GM18909 (cell line): ENCODE results near the gene EPN3.

Source experiments
- ATAC-seq: cut with Tn5 transposase; IDR thresholded peaks from one replicate; pipeline ENCODE4 v1.9.1; 2021; ENCODE audit warnings: mild to moderate bottlenecking; ENCODE audit not compliant: unreplicated experiment, poor library complexity

The EPN3 gene

DNA sequence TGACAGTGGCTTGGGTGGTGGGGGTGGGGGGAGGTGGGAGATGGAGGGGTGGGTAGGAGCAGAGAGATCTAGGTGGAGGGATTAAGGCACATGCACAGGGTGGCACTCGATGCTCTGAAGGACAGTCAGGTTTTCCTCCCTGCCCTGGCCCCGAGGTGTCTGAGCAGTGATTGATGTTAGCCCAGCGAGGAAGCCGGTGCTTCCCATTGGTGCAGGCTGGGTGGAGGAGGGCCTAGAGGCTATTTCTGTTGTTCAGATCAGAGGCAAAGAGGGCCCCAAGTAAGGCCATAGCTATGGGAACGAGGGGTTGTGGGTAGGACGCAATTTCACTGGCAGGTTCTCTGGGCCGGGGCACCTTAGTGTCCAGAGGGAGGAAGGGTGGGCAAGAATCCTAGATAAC is 51.1 kb downstream of the EPN3 start:
- no peak for ATAC-seq

DNA sequence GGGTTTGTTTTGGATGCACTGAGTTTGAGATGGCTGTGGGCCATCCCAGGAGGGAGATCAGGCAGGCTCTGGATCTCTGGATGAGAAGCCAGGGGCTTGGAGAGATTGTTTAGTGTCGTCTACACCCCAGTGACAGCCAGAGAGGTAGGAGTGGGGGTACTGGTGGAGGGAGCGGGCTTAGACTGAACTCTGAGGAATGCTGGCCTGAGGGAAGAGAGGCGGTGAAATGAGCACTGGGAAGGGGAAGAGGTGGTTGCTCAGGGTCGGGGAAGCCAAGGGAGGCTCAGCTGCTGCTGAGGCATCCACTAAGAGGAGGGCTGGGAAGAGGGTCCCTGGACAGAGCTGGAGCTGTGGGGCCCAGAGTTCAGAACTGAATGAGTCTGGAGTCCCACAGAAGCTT is 51.6 kb downstream of the EPN3 start:
- no peak for ATAC-seq

DNA sequence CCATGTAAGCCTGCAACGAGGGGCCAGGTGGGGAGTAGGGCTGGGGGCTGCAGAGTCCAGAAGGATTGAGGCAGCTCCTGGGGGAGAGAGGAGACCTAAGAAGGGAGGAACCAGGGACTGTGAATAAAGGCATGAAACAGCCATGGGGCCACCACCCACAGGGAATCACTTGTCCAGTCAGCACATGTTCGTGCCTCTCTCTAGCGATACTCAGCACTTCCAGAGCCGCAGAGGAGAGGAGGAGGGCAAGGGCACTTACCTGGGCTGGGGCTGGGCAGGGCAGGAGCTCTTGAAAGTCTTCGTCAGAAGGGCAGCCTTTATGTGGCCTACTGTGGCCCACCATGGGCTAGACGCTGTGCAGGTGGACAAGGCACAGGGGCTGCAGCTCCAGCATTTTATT is 52.2 kb downstream of the EPN3 start:
- no peak for ATAC-seq

DNA sequence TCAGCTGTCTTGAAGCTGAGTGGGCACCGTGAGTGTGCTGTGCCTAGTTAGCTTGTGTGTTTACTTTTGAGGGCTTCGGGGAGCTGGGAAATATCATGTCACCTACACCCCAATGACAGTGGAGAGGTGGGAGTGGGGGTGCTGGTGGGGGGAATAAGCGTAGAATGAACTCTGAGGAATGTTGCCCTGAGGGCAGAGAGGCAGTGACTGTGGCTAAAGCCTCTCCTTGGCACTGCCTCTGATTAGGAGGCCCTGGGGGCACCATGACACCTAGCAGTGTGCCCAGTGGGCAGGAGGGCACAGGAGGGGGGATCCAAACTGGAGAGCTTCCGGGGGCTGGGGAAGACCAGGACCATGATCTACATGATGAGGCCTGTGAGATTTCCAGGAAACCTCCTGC is 52.8 kb downstream of the EPN3 start:
- no peak for ATAC-seq

DNA sequence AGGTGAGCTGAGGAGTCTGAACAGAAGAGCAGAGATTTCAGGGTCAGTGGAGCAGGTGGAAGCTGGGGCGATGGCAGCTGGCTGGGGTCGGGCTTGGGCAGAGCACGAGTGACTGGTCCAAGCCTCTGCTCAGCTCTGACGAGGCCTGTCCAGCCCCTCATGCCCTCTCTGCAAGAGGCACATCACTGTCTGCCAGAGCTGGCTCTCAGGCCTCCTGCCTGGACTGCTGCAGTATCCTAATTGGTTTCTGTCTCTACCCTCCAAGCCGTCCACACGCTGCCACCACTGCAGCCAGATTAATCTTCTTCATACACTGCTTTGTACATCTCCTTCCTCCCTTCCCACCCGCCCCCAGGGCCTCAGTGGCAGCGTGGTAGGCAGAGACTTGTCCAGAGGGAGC is 53.4 kb downstream of the EPN3 start:
- ATAC-seq = no peak

DNA sequence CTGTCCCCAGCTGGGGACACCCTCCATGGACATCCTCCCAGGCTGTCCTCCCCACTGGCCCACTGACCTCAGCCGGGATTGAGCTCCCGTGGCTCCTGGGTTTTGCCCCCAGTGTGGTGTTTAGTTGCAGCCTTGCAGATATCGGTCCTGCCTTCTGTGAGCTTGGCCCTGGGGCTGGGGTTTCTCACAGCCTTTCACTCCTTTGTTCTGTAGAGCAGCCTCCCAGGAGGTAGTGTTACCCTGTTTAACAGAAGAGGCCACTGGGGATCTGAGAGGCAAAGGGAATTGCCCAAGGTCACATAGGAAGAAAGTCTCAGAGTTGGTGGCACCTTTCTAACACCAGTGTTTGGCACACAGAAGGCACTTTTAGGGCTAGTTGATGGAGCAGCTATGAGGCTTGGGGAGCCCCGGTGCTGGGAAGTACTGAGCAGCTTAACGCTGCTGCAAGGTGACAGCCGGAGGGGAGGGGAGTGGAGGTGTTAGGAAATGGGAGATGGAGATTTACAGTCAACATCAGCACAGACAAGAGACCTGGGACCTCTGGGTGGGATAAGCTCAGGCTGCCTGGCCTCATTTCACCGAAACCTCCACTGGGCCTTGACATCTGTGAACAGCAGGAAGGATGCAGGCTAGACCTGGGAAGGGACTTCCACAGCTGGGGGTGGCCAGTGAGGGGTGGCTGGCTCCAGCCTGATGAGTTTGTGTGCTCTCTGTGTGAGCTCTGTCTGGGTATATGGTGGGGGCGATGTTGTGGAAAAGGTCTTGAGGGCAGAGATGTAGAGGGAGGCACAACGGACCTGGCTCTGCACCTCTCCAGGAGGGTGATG is 54.1 kb downstream of the EPN3 start:
- ATAC-seq = no peak

DNA sequence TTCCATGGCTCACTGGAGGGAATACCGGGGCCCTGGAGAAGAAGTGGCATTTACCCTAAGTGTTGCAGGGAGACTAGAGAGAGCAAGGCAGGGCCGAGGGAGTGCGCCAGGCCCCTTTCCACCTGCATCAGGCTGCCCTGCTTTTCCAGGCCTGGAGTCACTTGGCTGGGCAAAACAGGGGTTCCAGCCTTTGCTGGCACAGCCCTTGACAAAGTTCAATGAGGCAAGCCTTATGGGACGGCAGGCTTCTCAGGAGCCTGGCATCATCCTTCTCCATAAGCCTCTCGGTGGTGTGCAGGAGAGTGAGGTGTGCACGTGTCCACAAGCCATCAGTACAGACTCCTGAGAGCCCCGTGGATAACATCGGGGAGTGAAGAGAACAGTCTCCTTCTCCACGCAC is 55.0 kb downstream of the EPN3 start:
- ATAC-seq = no peak

DNA sequence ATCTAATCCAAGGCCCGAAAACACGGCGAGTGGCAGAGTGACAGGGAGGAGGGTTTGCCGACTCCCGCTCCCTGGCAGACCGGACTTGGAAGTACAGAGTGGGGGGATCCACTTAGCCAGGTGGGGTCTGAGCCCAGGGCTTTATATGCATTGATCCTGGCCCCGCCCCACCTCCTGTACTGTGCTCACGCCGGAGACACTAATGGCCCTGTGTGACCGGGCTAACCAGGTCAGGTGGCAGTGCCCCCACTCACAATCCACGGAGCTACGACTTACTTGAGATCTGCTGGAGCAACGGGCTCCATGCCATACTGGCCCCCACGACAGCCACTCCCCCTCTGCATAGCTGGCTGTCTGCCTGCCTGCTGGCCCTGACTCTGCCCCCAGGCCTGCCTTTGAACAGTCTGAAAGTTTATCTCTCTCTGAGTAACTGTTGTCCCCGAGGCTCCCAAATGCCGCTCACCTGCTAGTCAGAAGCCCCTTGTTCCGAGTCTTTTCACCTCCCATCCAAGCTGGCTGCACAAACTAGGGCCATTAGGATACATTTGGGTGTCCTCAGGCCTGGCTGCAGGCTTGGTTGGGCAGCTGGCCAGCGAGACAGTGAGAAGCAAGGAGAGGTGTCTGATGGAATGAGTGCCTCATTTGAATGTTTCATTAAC is 56.0 kb downstream of the EPN3 start:
- ATAC-seq = no peak

DNA sequence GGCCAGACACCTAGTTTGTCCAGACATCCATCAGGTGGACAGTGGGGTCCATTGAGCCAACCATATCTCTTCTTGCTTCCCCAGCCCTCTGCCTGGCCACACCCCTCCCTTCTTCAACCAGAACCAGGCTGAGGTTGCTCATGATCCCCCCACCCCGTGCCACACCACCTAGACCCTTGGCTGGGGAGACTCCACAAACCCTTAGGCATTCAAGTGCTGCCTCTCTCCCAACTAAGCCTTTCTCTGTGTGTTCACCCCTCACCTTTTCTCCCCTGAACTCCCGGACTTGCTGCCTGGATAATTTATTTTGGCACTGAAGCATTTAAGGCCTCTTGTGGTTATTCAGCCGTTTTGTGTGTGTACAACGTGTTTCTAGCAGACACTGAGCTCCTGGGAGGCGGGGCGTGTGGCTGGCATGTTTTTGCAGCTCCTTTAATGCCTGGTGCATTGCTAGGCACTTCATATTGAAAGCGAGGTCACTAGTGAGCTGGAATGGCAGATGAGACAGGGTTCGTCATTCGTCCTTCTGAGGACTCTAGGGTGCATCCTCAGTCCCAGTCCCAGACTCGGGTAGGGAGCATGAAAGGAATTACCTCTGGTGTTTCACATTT is 56.7 kb downstream of the EPN3 start:
- no peak for ATAC-seq

DNA sequence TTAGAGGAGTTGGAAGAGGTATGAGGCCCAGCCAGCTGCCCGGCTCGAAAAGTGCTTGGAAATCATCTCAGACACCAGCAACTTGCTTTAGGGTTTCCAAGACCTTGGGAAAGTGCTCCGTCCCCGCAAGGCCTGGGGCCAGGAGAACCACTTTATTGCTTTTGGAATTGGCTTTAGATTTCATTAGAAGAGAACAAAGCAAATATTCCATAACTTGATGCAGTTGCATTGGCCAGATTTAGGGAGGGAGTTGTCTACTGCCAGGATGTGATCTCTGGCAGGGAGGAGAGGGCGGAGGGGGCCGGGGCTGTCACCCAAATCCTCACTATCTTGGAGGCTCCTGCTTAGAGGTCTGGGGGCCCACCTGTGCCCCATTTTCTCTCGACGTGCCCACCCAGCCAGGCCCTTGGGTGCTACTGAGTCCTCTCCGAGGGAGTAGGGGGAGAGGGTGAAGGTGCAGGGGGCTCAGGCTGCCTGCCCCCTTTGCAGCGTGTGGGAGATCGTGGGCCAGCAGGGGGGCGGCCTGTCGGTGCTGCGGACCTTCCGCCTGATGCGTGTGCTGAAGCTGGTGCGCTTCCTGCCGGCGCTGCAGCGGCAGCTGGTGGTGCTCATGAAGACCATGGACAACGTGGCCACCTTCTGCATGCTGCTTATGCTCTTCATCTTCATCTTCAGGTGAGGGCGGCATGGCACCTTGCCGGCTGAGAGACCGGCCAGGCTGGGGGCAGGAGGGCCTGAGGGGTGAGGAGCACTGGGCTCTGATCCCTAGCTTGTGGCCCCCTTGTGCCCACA is 58.6 kb downstream of the EPN3 start:
- ATAC-seq = no peak

DNA sequence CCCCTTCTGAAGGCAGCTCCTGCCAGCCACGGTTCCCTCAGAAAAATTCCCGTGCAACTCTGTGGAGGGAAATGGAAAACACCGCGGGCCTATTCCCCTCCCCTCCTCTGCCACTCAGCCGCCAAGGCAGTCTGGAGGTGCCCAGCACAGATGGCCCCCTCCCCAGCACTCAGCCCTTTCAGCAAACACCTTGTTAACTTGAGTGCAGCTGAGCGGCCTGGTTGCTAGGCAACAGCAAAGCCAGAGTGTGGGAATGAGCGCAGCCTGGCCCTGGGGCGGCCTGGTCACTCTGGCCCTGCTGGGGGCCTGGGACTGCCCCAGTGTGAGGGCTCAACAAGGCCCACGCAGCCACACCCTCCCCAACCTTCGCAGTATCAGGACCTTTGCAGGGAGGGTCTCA is 60.8 kb downstream of the EPN3 start:
- no peak for ATAC-seq
